Measurements from ENCODE around the gene COG8.

DNA sequence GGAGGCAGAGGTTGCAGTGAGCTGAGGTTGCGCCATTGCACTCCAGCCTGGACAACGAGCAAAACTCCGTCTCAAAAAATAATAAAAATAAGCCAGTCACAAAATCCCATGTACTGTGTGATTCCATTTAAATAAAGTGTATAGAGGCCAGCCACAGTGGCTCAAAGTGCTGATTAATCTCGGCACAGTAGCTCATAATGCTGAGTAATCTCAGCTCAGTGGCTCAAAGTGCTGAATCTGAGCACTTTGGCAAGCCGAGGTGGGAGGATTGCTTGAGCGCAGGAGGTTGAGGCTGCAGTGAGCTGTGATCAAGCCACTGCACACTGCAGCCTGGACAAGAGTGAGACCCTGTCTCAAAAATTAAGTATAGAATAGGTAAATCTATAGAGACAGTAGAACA, 7.3 kb upstream of the COG8 start:
- TF ChIP-seq, protein P1, sequence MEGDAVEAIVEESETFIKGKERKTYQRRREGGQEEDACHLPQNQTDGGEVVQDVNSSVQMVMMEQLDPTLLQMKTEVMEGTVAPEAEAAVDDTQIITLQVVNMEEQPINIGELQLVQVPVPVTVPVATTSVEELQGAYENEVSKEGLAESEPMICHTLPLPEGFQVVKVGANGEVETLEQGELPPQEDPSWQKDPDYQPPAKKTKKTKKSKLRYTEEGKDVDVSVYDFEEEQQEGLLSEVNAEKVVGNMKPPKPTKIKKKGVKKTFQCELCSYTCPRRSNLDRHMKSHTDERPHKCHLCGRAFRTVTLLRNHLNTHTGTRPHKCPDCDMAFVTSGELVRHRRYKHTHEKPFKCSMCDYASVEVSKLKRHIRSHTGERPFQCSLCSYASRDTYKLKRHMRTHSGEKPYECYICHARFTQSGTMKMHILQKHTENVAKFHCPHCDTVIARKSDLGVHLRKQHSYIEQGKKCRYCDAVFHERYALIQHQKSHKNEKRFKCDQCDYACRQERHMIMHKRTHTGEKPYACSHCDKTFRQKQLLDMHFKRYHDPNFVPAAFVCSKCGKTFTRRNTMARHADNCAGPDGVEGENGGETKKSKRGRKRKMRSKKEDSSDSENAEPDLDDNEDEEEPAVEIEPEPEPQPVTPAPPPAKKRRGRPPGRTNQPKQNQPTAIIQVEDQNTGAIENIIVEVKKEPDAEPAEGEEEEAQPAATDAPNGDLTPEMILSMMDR (IDR thresholded peaks at IDR 0.05) = no peak
- no peak for TF ChIP-seq POLR2A (IDR thresholded peaks at IDR 0.05)

Measured in ovary (tissue), 3 donors.